Measurements from ENCODE around the gene CAMK2A.

- no peak for TF ChIP-seq POLR2AphosphoS5 (IDR thresholded peaks at IDR 0.05; ENCODE audit: insufficient read depth, low read depth, low read length)
- no peak for TF ChIP-seq CTCF (IDR thresholded peaks at IDR 0.05; ENCODE audit: extremely low read depth in 1 of 2, insufficient read depth in 1 of 2, low read depth in 1 of 2, low read length in 2 of 2)
- no peak for TF ChIP-seq POLR2A (IDR thresholded peaks at IDR 0.05; ENCODE audit: low read depth, low read length)
- no peak for TF ChIP-seq MAX (IDR thresholded peaks at IDR 0.05; ENCODE audit: insufficient read depth, insufficient read length)
- TF ChIP-seq EZH2 (IDR thresholded peaks at IDR 0.05; ENCODE audit: borderline replicate concordance, low read depth, low read length, severe bottlenecking), result no peak
- no peak for TF ChIP-seq FOS (IDR thresholded peaks at IDR 0.05; ENCODE audit: borderline replicate concordance, insufficient read depth, low read length)
- no peak for TF ChIP-seq GATA2 (IDR thresholded peaks at IDR 0.05; ENCODE audit: insufficient read depth, insufficient read length, low read depth, low read length)
Observed at GRCh38 chr5:150335778-150336177, 46.2 kb upstream of the CAMK2A start.

Measured in endothelial cell of umbilical vein (primary cell).